Keratinocyte (primary cell): ENCODE results near the gene ZNF493.

ENCODE experiments used
- CTCF ChIP-seq, 3 experiments: IDR thresholded peaks in 1 of 3; conservative IDR thresholded peaks in 1 of 3; optimal IDR thresholded peaks in 1 of 3; 2 replicates in 2 of 3; 3 replicates in 1 of 3; pipeline versions ENCODE3 to v1.5.1; 2011; ENCODE audit warnings: low read length in 3 of 3, mild to moderate bottlenecking in 3 of 3, moderate library complexity in 2 of 3, control low read depth in 1 of 3, inconsistent platforms in 1 of 3; ENCODE audit not compliant: insufficient read depth in 2 of 3; ENCODE audit errors: extremely low read depth in 1 of 3
- EZH2 ChIP-seq: IDR thresholded peaks from one replicate; pipeline ENCODE4 v1.6.1; 2012; ENCODE audit warnings: inconsistent platforms, mild to moderate bottlenecking, low read length, moderate library complexity

GRCh38 chr19:21472507-21472906, 75.6 kb downstream of the ZNF493 start:
- no peak for TF ChIP-seq EZH2
- no peak for TF ChIP-seq CTCF (optimal IDR thresholded peaks at IDR 0.05 in 1 of 3, IDR thresholded peaks at IDR 0.05 in 1 of 3, conservative IDR thresholded peaks at IDR 0.05 in 1 of 3; ENCODE audit: extremely low read depth in 1 of 3, insufficient read depth in 2 of 3, low read length in 3 of 3)
